PC-9 (cell line): Measurements from ENCODE around the gene RPEL1.

ENCODE experiments used
- EZH2 ChIP-seq: fragments of 200-600 bp; sonication (generic); IDR thresholded peaks from 2 replicates; pipeline ENCODE4 v1.8.0; 2017; ENCODE audit warnings: antibody characterized with exemption, low read depth
- TF ChIP-seq, protein P1 (sequence below): fragments of 200-600 bp; sonication (generic); conservative IDR thresholded peaks from 2 replicates; pipeline ENCODE4 v1.6.1; 2017; ENCODE audit warnings: mixed run types, antibody characterized with exemption, mild to moderate bottlenecking, moderate library complexity

DNA sequence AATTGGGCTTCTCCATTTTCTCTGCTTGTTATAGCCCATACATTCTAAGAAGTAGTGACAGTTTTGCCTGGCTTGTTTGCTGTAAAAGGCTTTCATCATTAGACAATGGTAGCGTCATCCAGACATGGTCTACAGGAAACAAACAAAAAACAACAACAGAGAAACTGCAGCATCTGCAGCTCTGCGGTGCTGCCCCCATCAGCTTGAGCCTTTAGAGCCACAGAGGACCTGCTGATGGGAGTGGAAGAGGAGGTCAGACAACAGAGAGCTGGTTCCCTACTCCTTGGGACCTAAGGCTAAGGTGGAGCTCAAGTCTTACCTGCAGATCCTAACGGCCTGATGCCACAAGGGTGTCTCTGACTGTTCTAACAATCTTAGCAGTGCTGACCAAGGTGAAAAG lies 34.3 kb downstream of the RPEL1 start:
- no peak for TF ChIP-seq EZH2
- TF ChIP-seq, protein P1, sequence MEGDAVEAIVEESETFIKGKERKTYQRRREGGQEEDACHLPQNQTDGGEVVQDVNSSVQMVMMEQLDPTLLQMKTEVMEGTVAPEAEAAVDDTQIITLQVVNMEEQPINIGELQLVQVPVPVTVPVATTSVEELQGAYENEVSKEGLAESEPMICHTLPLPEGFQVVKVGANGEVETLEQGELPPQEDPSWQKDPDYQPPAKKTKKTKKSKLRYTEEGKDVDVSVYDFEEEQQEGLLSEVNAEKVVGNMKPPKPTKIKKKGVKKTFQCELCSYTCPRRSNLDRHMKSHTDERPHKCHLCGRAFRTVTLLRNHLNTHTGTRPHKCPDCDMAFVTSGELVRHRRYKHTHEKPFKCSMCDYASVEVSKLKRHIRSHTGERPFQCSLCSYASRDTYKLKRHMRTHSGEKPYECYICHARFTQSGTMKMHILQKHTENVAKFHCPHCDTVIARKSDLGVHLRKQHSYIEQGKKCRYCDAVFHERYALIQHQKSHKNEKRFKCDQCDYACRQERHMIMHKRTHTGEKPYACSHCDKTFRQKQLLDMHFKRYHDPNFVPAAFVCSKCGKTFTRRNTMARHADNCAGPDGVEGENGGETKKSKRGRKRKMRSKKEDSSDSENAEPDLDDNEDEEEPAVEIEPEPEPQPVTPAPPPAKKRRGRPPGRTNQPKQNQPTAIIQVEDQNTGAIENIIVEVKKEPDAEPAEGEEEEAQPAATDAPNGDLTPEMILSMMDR: no peak
